ENCODE data around the gene IFT20. TPM values are rescaled to one million over a fixed set of nuclear protein-coding genes. Genes with fewer than 3 reads are reported as not detected.
A peak's percentile ranks its signal among the peaks of the same experiment; 100 is the strongest.

Gene IFT20
- polyA plus RNA-seq, 2 of the 4 experiments (the other 2 are of a cell fraction) = 56.8 to 72.1 TPM

DNA sequence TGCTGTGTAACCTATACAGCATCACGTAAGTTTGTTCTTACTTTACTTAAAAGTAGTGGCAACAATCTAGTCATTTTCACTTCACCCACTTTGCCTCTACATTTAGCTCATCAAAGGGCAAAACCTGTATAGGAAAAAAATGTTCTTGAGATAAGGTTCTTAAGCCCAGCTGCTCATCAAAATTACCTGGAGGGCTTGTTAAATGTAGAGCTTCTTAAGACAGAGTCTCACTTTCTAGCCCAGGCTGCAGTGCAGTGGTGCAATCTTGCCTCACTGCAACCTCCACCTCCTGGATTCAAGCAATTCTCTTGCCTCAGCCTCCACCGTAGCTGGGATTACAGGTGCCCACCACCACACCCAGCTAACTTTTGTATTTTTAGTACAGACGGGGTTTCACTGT is 54.4 kb downstream of the IFT20 start (continued):
- TF ChIP-seq, protein P1, sequence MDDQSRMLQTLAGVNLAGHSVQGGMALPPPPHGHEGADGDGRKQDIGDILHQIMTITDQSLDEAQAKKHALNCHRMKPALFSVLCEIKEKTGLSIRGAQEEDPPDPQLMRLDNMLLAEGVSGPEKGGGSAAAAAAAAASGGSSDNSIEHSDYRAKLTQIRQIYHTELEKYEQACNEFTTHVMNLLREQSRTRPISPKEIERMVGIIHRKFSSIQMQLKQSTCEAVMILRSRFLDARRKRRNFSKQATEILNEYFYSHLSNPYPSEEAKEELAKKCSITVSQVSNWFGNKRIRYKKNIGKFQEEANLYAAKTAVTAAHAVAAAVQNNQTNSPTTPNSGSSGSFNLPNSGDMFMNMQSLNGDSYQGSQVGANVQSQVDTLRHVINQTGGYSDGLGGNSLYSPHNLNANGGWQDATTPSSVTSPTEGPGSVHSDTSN (IDR thresholded peaks at IDR 0.05) = no peak
- TF ChIP-seq RNF2 (IDR thresholded peaks at IDR 0.05; ENCODE audit: borderline replicate concordance, low read depth) (no peak), MYC (IDR thresholded peaks at IDR 0.05; ENCODE audit: borderline replicate concordance, low read length) (no peak), SREBF2 (IDR thresholded peaks at IDR 0.05) (no peak), HEYL (CRISPR knock-in tag; IDR thresholded peaks at IDR 0.05) (no peak), ZFP36 (IDR thresholded peaks at IDR 0.05; ENCODE audit: borderline replicate concordance, partially characterized antibody) (no peak), FOXS1 (CRISPR knock-in tag; IDR thresholded peaks at IDR 0.05) (no peak), EHMT2 (IDR thresholded peaks at IDR 0.05; ENCODE audit: low read depth) (no peak)
- TF ChIP-seq, protein P2, sequence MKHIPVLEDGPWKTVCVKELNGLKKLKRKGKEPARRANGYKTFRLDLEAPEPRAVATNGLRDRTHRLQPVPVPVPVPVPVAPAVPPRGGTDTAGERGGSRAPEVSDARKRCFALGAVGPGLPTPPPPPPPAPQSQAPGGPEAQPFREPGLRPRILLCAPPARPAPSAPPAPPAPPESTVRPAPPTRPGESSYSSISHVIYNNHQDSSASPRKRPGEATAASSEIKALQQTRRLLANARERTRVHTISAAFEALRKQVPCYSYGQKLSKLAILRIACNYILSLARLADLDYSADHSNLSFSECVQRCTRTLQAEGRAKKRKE (CRISPR knock-in tag; IDR thresholded peaks at IDR 0.05; ENCODE audit: low read depth) = no peak
- TF ChIP-seq, protein P3, sequence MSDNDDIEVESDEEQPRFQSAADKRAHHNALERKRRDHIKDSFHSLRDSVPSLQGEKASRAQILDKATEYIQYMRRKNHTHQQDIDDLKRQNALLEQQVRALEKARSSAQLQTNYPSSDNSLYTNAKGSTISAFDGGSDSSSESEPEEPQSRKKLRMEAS (IDR thresholded peaks at IDR 0.05) = no peak

DNA sequence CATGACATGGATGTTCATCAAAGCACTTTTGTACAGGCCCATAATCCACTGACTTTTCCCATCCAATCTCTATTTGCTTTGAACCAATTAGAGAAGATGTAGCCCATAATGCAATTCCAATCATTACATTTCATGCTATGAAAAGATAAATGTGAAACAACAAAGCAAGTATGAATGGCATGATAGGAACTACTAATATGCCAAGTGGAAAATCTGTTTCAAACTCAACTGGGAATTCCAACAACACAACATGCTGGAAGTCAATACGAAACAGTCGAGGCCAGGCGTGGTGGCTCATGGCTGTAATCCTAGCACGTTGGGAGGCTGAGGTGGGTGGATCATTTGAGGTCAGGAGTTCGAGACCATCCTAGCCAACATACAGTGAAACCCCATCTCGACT is 55.9 kb downstream of the IFT20 start:
- ChIA-PET CTCF (no interaction called here), POLR2A (no interaction called here)
- no peak for TF ChIP-seq EP300 (IDR thresholded peaks at IDR 0.05)
- TF ChIP-seq TFCP2L1 (CRISPR knock-in tag; IDR thresholded peaks at IDR 0.05) = no peak
- no peak for TF ChIP-seq JUN (IDR thresholded peaks at IDR 0.05)
- no peak for TF ChIP-seq FOXS1 (CRISPR knock-in tag; IDR thresholded peaks at IDR 0.05)
- TF ChIP-seq EHMT2 (IDR thresholded peaks at IDR 0.05; ENCODE audit: low read depth) = no peak
- no peak for TF ChIP-seq CBX8 (IDR thresholded peaks at IDR 0.05)
- TF ChIP-seq ZFP36 (IDR thresholded peaks at IDR 0.05; ENCODE audit: borderline replicate concordance, partially characterized antibody) = no peak
- TF ChIP-seq, protein P4, sequence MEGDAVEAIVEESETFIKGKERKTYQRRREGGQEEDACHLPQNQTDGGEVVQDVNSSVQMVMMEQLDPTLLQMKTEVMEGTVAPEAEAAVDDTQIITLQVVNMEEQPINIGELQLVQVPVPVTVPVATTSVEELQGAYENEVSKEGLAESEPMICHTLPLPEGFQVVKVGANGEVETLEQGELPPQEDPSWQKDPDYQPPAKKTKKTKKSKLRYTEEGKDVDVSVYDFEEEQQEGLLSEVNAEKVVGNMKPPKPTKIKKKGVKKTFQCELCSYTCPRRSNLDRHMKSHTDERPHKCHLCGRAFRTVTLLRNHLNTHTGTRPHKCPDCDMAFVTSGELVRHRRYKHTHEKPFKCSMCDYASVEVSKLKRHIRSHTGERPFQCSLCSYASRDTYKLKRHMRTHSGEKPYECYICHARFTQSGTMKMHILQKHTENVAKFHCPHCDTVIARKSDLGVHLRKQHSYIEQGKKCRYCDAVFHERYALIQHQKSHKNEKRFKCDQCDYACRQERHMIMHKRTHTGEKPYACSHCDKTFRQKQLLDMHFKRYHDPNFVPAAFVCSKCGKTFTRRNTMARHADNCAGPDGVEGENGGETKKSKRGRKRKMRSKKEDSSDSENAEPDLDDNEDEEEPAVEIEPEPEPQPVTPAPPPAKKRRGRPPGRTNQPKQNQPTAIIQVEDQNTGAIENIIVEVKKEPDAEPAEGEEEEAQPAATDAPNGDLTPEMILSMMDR (IDR thresholded peaks at IDR 0.05) = no peak
- no peak for TF ChIP-seq HDAC2 (IDR thresholded peaks at IDR 0.05)
- TF ChIP-seq, protein P2 (CRISPR knock-in tag; IDR thresholded peaks at IDR 0.05; ENCODE audit: low read depth) = no peak
- TF ChIP-seq FOSL2 (IDR thresholded peaks at IDR 0.05) = no peak
- TF ChIP-seq FOSL2 (CRISPR knock-in tag; IDR thresholded peaks at IDR 0.05) = no peak
- TF ChIP-seq, protein P5, sequence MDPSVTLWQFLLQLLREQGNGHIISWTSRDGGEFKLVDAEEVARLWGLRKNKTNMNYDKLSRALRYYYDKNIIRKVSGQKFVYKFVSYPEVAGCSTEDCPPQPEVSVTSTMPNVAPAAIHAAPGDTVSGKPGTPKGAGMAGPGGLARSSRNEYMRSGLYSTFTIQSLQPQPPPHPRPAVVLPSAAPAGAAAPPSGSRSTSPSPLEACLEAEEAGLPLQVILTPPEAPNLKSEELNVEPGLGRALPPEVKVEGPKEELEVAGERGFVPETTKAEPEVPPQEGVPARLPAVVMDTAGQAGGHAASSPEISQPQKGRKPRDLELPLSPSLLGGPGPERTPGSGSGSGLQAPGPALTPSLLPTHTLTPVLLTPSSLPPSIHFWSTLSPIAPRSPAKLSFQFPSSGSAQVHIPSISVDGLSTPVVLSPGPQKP (IDR thresholded peaks at IDR 0.05; ENCODE audit: low read depth, low read length) = no peak
- TF ChIP-seq CHD4 (IDR thresholded peaks at IDR 0.05; ENCODE audit: borderline replicate concordance) = no peak
- 68% methylated on average over 6 of the region's 6 CpGs for WGBS (ENCODE audit: missing lambda C conversion rate)
- H3K9me3 ChIP-seq = no peaks in the 10 kb centered on the region
- peaks cover 20% of the 10 kb centered on the region for H3K4me1 ChIP-seq
- ATAC-seq (no peak), FAIRE-seq (peak; percentile 46), DNase-seq (ENCODE audit: low read depth in 1 of 2, low spot score in 1 of 2) (no peak)
- H3K4me3 ChIP-seq = no peak overlapping the region
- 0 out of 6 replicates have a peak overlapping the region, but pooled peaks of 1 of the 2 experiments have one; percentile 14 for H3K27ac ChIP-seq
- no peak overlapping the region for H3K4me2 ChIP-seq

Other genes starting within 250 kb of the IFT20 start
- gene TMEM97, start 16.3 kb downstream of the IFT20 start, polyA plus RNA-seq (2011; rRNA removed) = 90.9 and 98.7 TPM in 2 replicates
- 65.0 to 75.6 TPM (median 70.2 TPM) in 3 replicates for gene TMEM97, start 16.3 kb downstream of the IFT20 start, polyA plus RNA-seq (2017; fragmentation: RNase III; extraction: RNeasy Plus Mini Kit Qiagen cat#74134 plus additional on column Dnase treatment)
- 66.2 and 68.3 TPM in 2 replicates for gene TNFAIP1, start 289 bp upstream of the IFT20 start, polyA plus RNA-seq (2011; rRNA removed)
- 37.4 to 38.8 TPM (median 37.4 TPM) in 3 replicates for gene TNFAIP1, start 289 bp upstream of the IFT20 start, polyA plus RNA-seq (2017; fragmentation: RNase III; extraction: RNeasy Plus Mini Kit Qiagen cat#74134 plus additional on column Dnase treatment)
- 132 and 162 TPM in 2 replicates for gene POLDIP2, start 22.1 kb upstream of the IFT20 start, polyA plus RNA-seq (2011; rRNA removed)
- gene POLDIP2, start 22.1 kb upstream of the IFT20 start, polyA plus RNA-seq (2017; fragmentation: RNase III; extraction: RNeasy Plus Mini Kit Qiagen cat#74134 plus additional on column Dnase treatment) = 125 to 130 TPM (median 127 TPM) in 3 replicates
- not detected in 2 replicates for gene SEBOX, start 29.7 kb upstream of the IFT20 start, polyA plus RNA-seq (2011; rRNA removed)
- not detected in 3 replicates for gene SEBOX, start 29.7 kb upstream of the IFT20 start, polyA plus RNA-seq (2017; fragmentation: RNase III; extraction: RNeasy Plus Mini Kit Qiagen cat#74134 plus additional on column Dnase treatment)
- gene VTN, start 34.8 kb upstream of the IFT20 start, polyA plus RNA-seq (2011; rRNA removed) = 10.2 and 14.2 TPM in 2 replicates
- 24.5 to 31.1 TPM (median 25.5 TPM) in 3 replicates for gene VTN, start 34.8 kb upstream of the IFT20 start, polyA plus RNA-seq (2017; fragmentation: RNase III; extraction: RNeasy Plus Mini Kit Qiagen cat#74134 plus additional on column Dnase treatment)
- gene SARM1, start 36.2 kb upstream of the IFT20 start, polyA plus RNA-seq (2011; rRNA removed) = 4.0 and 4.8 TPM in 2 replicates
- gene SARM1, start 36.2 kb upstream of the IFT20 start, polyA plus RNA-seq (2017; fragmentation: RNase III; extraction: RNeasy Plus Mini Kit Qiagen cat#74134 plus additional on column Dnase treatment) = 6.1 to 7.5 TPM (median 6.9 TPM) in 3 replicates
- 12.8 and 21.4 TPM in 2 replicates for gene SLC46A1, start 70.7 kb upstream of the IFT20 start, polyA plus RNA-seq (2011; rRNA removed)
- gene SLC46A1, start 70.7 kb upstream of the IFT20 start, polyA plus RNA-seq (2017; fragmentation: RNase III; extraction: RNeasy Plus Mini Kit Qiagen cat#74134 plus additional on column Dnase treatment) = 21.5 to 23.8 TPM (median 23.7 TPM) in 3 replicates
- 0.06 and 0.16 TPM in 2 replicates for gene SLC13A2, start 138.2 kb upstream of the IFT20 start, polyA plus RNA-seq (2011; rRNA removed)
- gene SLC13A2, start 138.2 kb upstream of the IFT20 start, polyA plus RNA-seq (2017; fragmentation: RNase III; extraction: RNeasy Plus Mini Kit Qiagen cat#74134 plus additional on column Dnase treatment) = not detected in 3 replicates
- not detected in 2 replicates for gene FOXN1, start 170.9 kb upstream of the IFT20 start, polyA plus RNA-seq (2011; rRNA removed)
- gene FOXN1, start 170.9 kb upstream of the IFT20 start, polyA plus RNA-seq (2017; fragmentation: RNase III; extraction: RNeasy Plus Mini Kit Qiagen cat#74134 plus additional on column Dnase treatment) = not detected in 3 replicates
- 50.5 and 53.5 TPM in 2 replicates for gene UNC119, start 217.2 kb upstream of the IFT20 start, polyA plus RNA-seq (2011; rRNA removed)
- gene UNC119, start 217.2 kb upstream of the IFT20 start, polyA plus RNA-seq (2017; fragmentation: RNase III; extraction: RNeasy Plus Mini Kit Qiagen cat#74134 plus additional on column Dnase treatment) = 22.8 to 27.8 TPM (median 26.0 TPM) in 3 replicates
- gene PIGS, start 236.1 kb upstream of the IFT20 start, polyA plus RNA-seq (2011; rRNA removed) = 50.0 and 53.2 TPM in 2 replicates
- 46.6 to 53.3 TPM (median 53.2 TPM) in 3 replicates for gene PIGS, start 236.1 kb upstream of the IFT20 start, polyA plus RNA-seq (2017; fragmentation: RNase III; extraction: RNeasy Plus Mini Kit Qiagen cat#74134 plus additional on column Dnase treatment)
- 6.3 and 10.1 TPM in 2 replicates for gene ALDOC, start 241.4 kb upstream of the IFT20 start, polyA plus RNA-seq (2011; rRNA removed)
- gene ALDOC, start 241.4 kb upstream of the IFT20 start, polyA plus RNA-seq (2017; fragmentation: RNase III; extraction: RNeasy Plus Mini Kit Qiagen cat#74134 plus additional on column Dnase treatment) = 1.7 to 1.9 TPM (median 1.9 TPM) in 3 replicates